K562 (cell line): ENCODE measurements around the gene MAU2. TPM values are rescaled to one million over a fixed set of nuclear protein-coding genes. Genes with fewer than 3 reads are reported as not detected.

Source experiments
- NCOA1 ChIP-seq: fragments of 450-650 bp; IDR thresholded peaks from 2 replicates; pipeline ENCODE4 v1.6.1; 2016; ENCODE audit warnings: low read depth
- ZBTB40 ChIP-seq, 2 experiments: fragments of 450-650 bp in 1 of 2; sonication (generic) in 1 of 2; formaldehyde crosslinking in 1 of 2; IDR thresholded peaks; 2 replicates each; pipeline versions ENCODE4 v1.7.1 to v1.9.0; 2016 to 2022; ENCODE audit warnings: inconsistent platforms in 1 of 2, mild to moderate bottlenecking in 1 of 2, missing genetic modification reagents in 1 of 2
- ZNF407 ChIP-seq: fragments of 450-650 bp; IDR thresholded peaks from 2 replicates; pipeline ENCODE4 v1.6.1; 2016; ENCODE audit warnings: low read depth
- polyA plus RNA-seq, 8 experiments: library from polyadenylated mRNA; depleted of rRNA in 4 of 8; stranded (reverse) in 5 of 8; unstranded in 3 of 8; fragments of >200 nt; fragmentation: Nextera tagmentation in 2 of 8; fragmentation: Illumina TruSeq in 1 of 8; extraction: Ambion mirVana in 2 of 8; extraction: Trizol in 1 of 8; gene quantifications; 2 replicates each; pipeline versions ENCODE4 v1.2.1 to v1.2.3, GENCODE V29; 2011 to 2014; ENCODE audit warnings: inconsistent platforms in 1 of 8, missing spikeins in 1 of 8
- total RNA-seq, 7 experiments: library from RNA; depleted of rRNA in 6 of 7; stranded (reverse); fragments of >200 nt in 6 of 7; fragmentation: Illumina TruSeq in 2 of 7; extraction: Trizol in 2 of 7; gene quantifications; 2 replicates each; pipeline versions ENCODE4 v1.2.1 to v1.2.3, GENCODE V29; 2011 to 2021; ENCODE audit warnings: low replicate concordance in 1 of 7

The MAU2 gene
- total and polyA plus RNA-seq, 9 of the 15 experiments (the other 6 are each of a cell fraction or from before 2014, with no cell fraction given): 1.2 to 48.1 (median 19.4) TPM

- no peak for TF ChIP-seq ZNF407
- no peak for TF ChIP-seq ZBTB40 (IDR thresholded peaks at IDR 0.05)
- no peak for TF ChIP-seq ZBTB40 (CRISPR knock-in tag; IDR thresholded peaks at IDR 0.05)
- TF ChIP-seq NCOA1: peak; percentile 16; the same call in 1 of the 2 replicates
These were observed 85.6 kb downstream of the MAU2 start (continued) for GRCh38 chr19:19405971-19406877.
